ENCODE measurements around the gene MBD5.

MBD5 gene

GRCh38 chr2:148430101-148430500 is 409.2 kb downstream of the MBD5 start:
- Histone ChIP-seq H3K9me3 (ENCODE audit: insufficient read depth, low read length) (no peaks in the 10 kb centered on the region), H3K9ac (ENCODE audit: insufficient read length, low read depth) (no peak overlapping the region), H3K36me3 (ENCODE audit: insufficient read depth, insufficient read length, low read length) (no peaks in the 10 kb centered on the region), H3K27me3 (ENCODE audit: insufficient read depth, insufficient read length) (no peaks in the 10 kb centered on the region), H3K4me3 (ENCODE audit: insufficient read length, low read depth) (no peak overlapping the region), H3K4me1 (ENCODE audit: insufficient read depth, insufficient read length) (no peaks in the 10 kb centered on the region)
- no peak for DNase-seq (ENCODE audit: low read depth, low spot score)
- TF ChIP-seq YY1 (IDR thresholded peaks at IDR 0.05; ENCODE audit: insufficient read depth, insufficient read length) (no peak), ZNF274 (IDR thresholded peaks at IDR 0.05; ENCODE audit: low read depth, low read length) (no peak), SUZ12 (IDR thresholded peaks at IDR 0.05; ENCODE audit: extremely low read depth, insufficient read depth, insufficient read length) (no peak)

GRCh38 chr2:148447877-148448276 is 427.0 kb downstream of the MBD5 start:
- Histone ChIP-seq H3K4me3 (ENCODE audit: insufficient read length, low read depth) (no peak overlapping the region), H3K9ac (ENCODE audit: insufficient read length, low read depth) (no peak overlapping the region), H3K27me3 (ENCODE audit: insufficient read depth, insufficient read length) (no peaks in the 10 kb centered on the region), H3K4me1 (ENCODE audit: insufficient read depth, insufficient read length) (no peaks in the 10 kb centered on the region), H3K36me3 (ENCODE audit: insufficient read depth, insufficient read length, low read length) (no peaks in the 10 kb centered on the region), H3K9me3 (ENCODE audit: insufficient read depth, low read length) (no peaks in the 10 kb centered on the region)
- TF ChIP-seq ZNF274 (IDR thresholded peaks at IDR 0.05; ENCODE audit: low read depth, low read length) (no peak), SUZ12 (IDR thresholded peaks at IDR 0.05; ENCODE audit: extremely low read depth, insufficient read depth, insufficient read length) (no peak), YY1 (IDR thresholded peaks at IDR 0.05; ENCODE audit: insufficient read depth, insufficient read length) (no peak)
- no peak for DNase-seq (ENCODE audit: low read depth, low spot score)

GRCh38 chr2:148450531-148450930 is 429.6 kb downstream of the MBD5 start:
- no peaks in the 10 kb centered on the region for H3K4me1 ChIP-seq (ENCODE audit: insufficient read depth, insufficient read length)
- H3K4me3 ChIP-seq (ENCODE audit: insufficient read length, low read depth), result no peak overlapping the region
- no peaks in the 10 kb centered on the region for H3K9me3 ChIP-seq (ENCODE audit: insufficient read depth, low read length)
- no peak overlapping the region for H3K9ac ChIP-seq (ENCODE audit: insufficient read length, low read depth)
- no peaks in the 10 kb centered on the region for H3K36me3 ChIP-seq (ENCODE audit: insufficient read depth, insufficient read length, low read length)
- no peaks in the 10 kb centered on the region for H3K27me3 ChIP-seq (ENCODE audit: insufficient read depth, insufficient read length)
- no peak for TF ChIP-seq YY1 (IDR thresholded peaks at IDR 0.05; ENCODE audit: insufficient read depth, insufficient read length)
- no peak for TF ChIP-seq SUZ12 (IDR thresholded peaks at IDR 0.05; ENCODE audit: extremely low read depth, insufficient read depth, insufficient read length)
- no peak for TF ChIP-seq ZNF274 (IDR thresholded peaks at IDR 0.05; ENCODE audit: low read depth, low read length)
- no peak for DNase-seq (ENCODE audit: low read depth, low spot score)

GRCh38 chr2:148451046-148451445 is 430.2 kb downstream of the MBD5 start:
- TF ChIP-seq YY1 (IDR thresholded peaks at IDR 0.05; ENCODE audit: insufficient read depth, insufficient read length), result no peak
- no peaks in the 10 kb centered on the region for H3K36me3 ChIP-seq (ENCODE audit: insufficient read depth, insufficient read length, low read length)
- no peak overlapping the region for H3K9ac ChIP-seq (ENCODE audit: insufficient read length, low read depth)
- H3K9me3 ChIP-seq (ENCODE audit: insufficient read depth, low read length), result no peaks in the 10 kb centered on the region
- no peak for DNase-seq (ENCODE audit: low read depth, low spot score)
- no peaks in the 10 kb centered on the region for H3K4me1 ChIP-seq (ENCODE audit: insufficient read depth, insufficient read length)
- no peaks in the 10 kb centered on the region for H3K27me3 ChIP-seq (ENCODE audit: insufficient read depth, insufficient read length)
- no peak overlapping the region for H3K4me3 ChIP-seq (ENCODE audit: insufficient read length, low read depth)

GRCh38 chr2:148455791-148456190 is 434.9 kb downstream of the MBD5 start:
- no peaks in the 10 kb centered on the region for H3K9me3 ChIP-seq (ENCODE audit: insufficient read depth, low read length)
- no peak for DNase-seq (ENCODE audit: low read depth, low spot score)
- H3K27me3 ChIP-seq (ENCODE audit: insufficient read depth, insufficient read length), result no peaks in the 10 kb centered on the region
- H3K9ac ChIP-seq (ENCODE audit: insufficient read length, low read depth), result no peak overlapping the region
- H3K4me1 ChIP-seq (ENCODE audit: insufficient read depth, insufficient read length), result no peaks in the 10 kb centered on the region
- no peak overlapping the region for H3K4me3 ChIP-seq (ENCODE audit: insufficient read length, low read depth)
- no peak for TF ChIP-seq ZNF274 (IDR thresholded peaks at IDR 0.05; ENCODE audit: low read depth, low read length)
- TF ChIP-seq YY1 (IDR thresholded peaks at IDR 0.05; ENCODE audit: insufficient read depth, insufficient read length), result no peak
- no peaks in the 10 kb centered on the region for H3K36me3 ChIP-seq (ENCODE audit: insufficient read depth, insufficient read length, low read length)

- no peaks in the 10 kb centered on the region for H3K36me3 ChIP-seq (ENCODE audit: insufficient read depth, insufficient read length, low read length)
- no peak for DNase-seq (ENCODE audit: low read depth, low spot score)
- TF ChIP-seq SUZ12 (IDR thresholded peaks at IDR 0.05; ENCODE audit: extremely low read depth, insufficient read depth, insufficient read length) (no peak), YY1 (IDR thresholded peaks at IDR 0.05; ENCODE audit: insufficient read depth, insufficient read length) (no peak), ZNF274 (IDR thresholded peaks at IDR 0.05; ENCODE audit: low read depth, low read length) (no peak)
- no peaks in the 10 kb centered on the region for H3K4me1 ChIP-seq (ENCODE audit: insufficient read depth, insufficient read length)
- H3K4me3 ChIP-seq (ENCODE audit: insufficient read length, low read depth), result no peak overlapping the region
- no peaks in the 10 kb centered on the region for H3K9me3 ChIP-seq (ENCODE audit: insufficient read depth, low read length)
- H3K27me3 ChIP-seq (ENCODE audit: insufficient read depth, insufficient read length), result no peaks in the 10 kb centered on the region
- H3K9ac ChIP-seq (ENCODE audit: insufficient read length, low read depth), result no peak overlapping the region
Measured at GRCh38 chr2:148458171-148458570, 437.3 kb downstream of the MBD5 start.

- H3K9me3 ChIP-seq (ENCODE audit: insufficient read depth, low read length), result no peaks in the 10 kb centered on the region
- H3K4me1 ChIP-seq (ENCODE audit: insufficient read depth, insufficient read length), result no peaks in the 10 kb centered on the region
- no peaks in the 10 kb centered on the region for H3K36me3 ChIP-seq (ENCODE audit: insufficient read depth, insufficient read length, low read length)
- DNase-seq (ENCODE audit: low read depth, low spot score), result no peak
- H3K9ac ChIP-seq (ENCODE audit: insufficient read length, low read depth), result no peak overlapping the region
- no peak overlapping the region for H3K4me3 ChIP-seq (ENCODE audit: insufficient read length, low read depth)
- TF ChIP-seq SUZ12 (IDR thresholded peaks at IDR 0.05; ENCODE audit: extremely low read depth, insufficient read depth, insufficient read length), result no peak
- no peak for TF ChIP-seq ZNF274 (IDR thresholded peaks at IDR 0.05; ENCODE audit: low read depth, low read length)
- no peak for TF ChIP-seq YY1 (IDR thresholded peaks at IDR 0.05; ENCODE audit: insufficient read depth, insufficient read length)
- H3K27me3 ChIP-seq (ENCODE audit: insufficient read depth, insufficient read length), result no peaks in the 10 kb centered on the region
Measured at GRCh38 chr2:148459377-148459778, 438.5 kb downstream of the MBD5 start.

- no peak for DNase-seq (ENCODE audit: low read depth, low spot score)
- H3K4me3 ChIP-seq (ENCODE audit: insufficient read length, low read depth), result no peak overlapping the region
- H3K9me3 ChIP-seq (ENCODE audit: insufficient read depth, low read length), result no peaks in the 10 kb centered on the region
- no peaks in the 10 kb centered on the region for H3K4me1 ChIP-seq (ENCODE audit: insufficient read depth, insufficient read length)
- no peaks in the 10 kb centered on the region for H3K27me3 ChIP-seq (ENCODE audit: insufficient read depth, insufficient read length)
- no peaks in the 10 kb centered on the region for H3K36me3 ChIP-seq (ENCODE audit: insufficient read depth, insufficient read length, low read length)
- TF ChIP-seq YY1 (IDR thresholded peaks at IDR 0.05; ENCODE audit: insufficient read depth, insufficient read length) (no peak), ZNF274 (IDR thresholded peaks at IDR 0.05; ENCODE audit: low read depth, low read length) (no peak), SUZ12 (IDR thresholded peaks at IDR 0.05; ENCODE audit: extremely low read depth, insufficient read depth, insufficient read length) (no peak)
- no peak overlapping the region for H3K9ac ChIP-seq (ENCODE audit: insufficient read length, low read depth)
Measured at GRCh38 chr2:148461876-148462275, 441.0 kb downstream of the MBD5 start.

Measured in NT2/D1 (cell line).